Glutamatergic neuron (in vitro differentiated cells): ENCODE results near the gene AFAP1L2. TPM values are rescaled to one million over a fixed set of nuclear protein-coding genes. Genes with fewer than 3 reads are reported as not detected.
A peak's percentile ranks its signal among the peaks of the same experiment; 100 is the strongest.

Source experiments
- DNase-seq: peaks from one replicate; pipeline ENCODE4 v3.0.0; 2022
- H3K27ac Mint-ChIP-seq: one replicate; pipeline ENCODE4 v1.8.0; 2020; ENCODE audit warnings: mild to moderate bottlenecking, mixed read lengths, inconsistent platforms; ENCODE audit not compliant: unreplicated experiment
- H3K27me3 Mint-ChIP-seq: one replicate; pipeline ENCODE4 v1.8.0; 2020; ENCODE audit warnings: mild to moderate bottlenecking, moderate library complexity, mixed read lengths, inconsistent platforms; ENCODE audit not compliant: unreplicated experiment
- H3K36me3 Mint-ChIP-seq: one replicate; pipeline ENCODE4 v1.8.0; 2020; ENCODE audit warnings: mild to moderate bottlenecking, mixed read lengths, inconsistent platforms; ENCODE audit not compliant: unreplicated experiment
- H3K4me1 Mint-ChIP-seq: one replicate; pipeline ENCODE4 v1.8.0; 2020; ENCODE audit warnings: mild to moderate bottlenecking, low read depth, mixed read lengths, inconsistent platforms; ENCODE audit not compliant: unreplicated experiment
- H3K4me3 Mint-ChIP-seq: one replicate; pipeline ENCODE4 v1.8.0; 2020; ENCODE audit warnings: mild to moderate bottlenecking, mixed read lengths, inconsistent platforms; ENCODE audit not compliant: unreplicated experiment
- H3K9me3 Mint-ChIP-seq: one replicate; pipeline ENCODE4 v1.8.0; 2020; ENCODE audit warnings: mild to moderate bottlenecking, moderate library complexity, mixed read lengths, inconsistent platforms; ENCODE audit not compliant: unreplicated experiment
- CTCF ChIP-seq: fragments of 200-600 bp; sonication (generic); IDR thresholded peaks from one replicate; pipeline ENCODE4 v1.5.0; 2021; ENCODE audit not compliant: partially characterized antibody, unreplicated experiment
- total RNA-seq: library from RNA; stranded (reverse); fragmentation: NEBNext Ultra II Directional; extraction: Animal tissue kit (Norgen Biotek cat#: 25700); gene quantifications from one replicate; pipeline ENCODE4 v1.2.1, GENCODE V29; 2021; ENCODE audit not compliant: unreplicated experiment

The AFAP1L2 gene
- total RNA-seq, 1 donor from 2014 or later = 1.9 TPM

- Mint-ChIP-seq H3K27ac (no peak overlapping the region), H3K9me3 (peaks cover 11% of the 10 kb centered on the region), H3K27me3 (peaks cover 21% of the 10 kb centered on the region), H3K4me3 (peak overlapping the region; percentile 85), H3K36me3 (peaks cover 4% of the 10 kb centered on the region), H3K4me1 (peaks cover 5% of the 10 kb centered on the region)
- DNase-seq = peak; percentile 35
- TF ChIP-seq CTCF = no peak
Measured at GRCh38 chr10:114403541-114404161, 651 bp downstream of the AFAP1L2 start.

- peaks cover 11% of the 10 kb centered on the region for H3K9me3 Mint-ChIP-seq
- peaks cover 5% of the 10 kb centered on the region for H3K4me1 Mint-ChIP-seq
- TF ChIP-seq CTCF = no peak
- no peak overlapping the region for H3K27ac Mint-ChIP-seq
- peaks cover 22% of the 10 kb centered on the region for H3K27me3 Mint-ChIP-seq
- peak overlapping the region; percentile 85 for H3K4me3 Mint-ChIP-seq
- no peak for DNase-seq
- peaks cover 4% of the 10 kb centered on the region for H3K36me3 Mint-ChIP-seq
Measured at GRCh38 chr10:114402871-114403540, 1.3 kb downstream of the AFAP1L2 start.

GRCh38 chr10:114402233-114402632 is 2.1 kb downstream of the AFAP1L2 start:
- no peak for DNase-seq
- TF ChIP-seq CTCF = no peak
- peaks cover 5% of the 10 kb centered on the region for H3K4me1 Mint-ChIP-seq
- H3K36me3 Mint-ChIP-seq = peaks cover 4% of the 10 kb centered on the region
- peaks cover 19% of the 10 kb centered on the region for H3K27me3 Mint-ChIP-seq
- H3K9me3 Mint-ChIP-seq = peaks cover 11% of the 10 kb centered on the region
- H3K27ac Mint-ChIP-seq = no peak overlapping the region
- H3K4me3 Mint-ChIP-seq = no peak overlapping the region

GRCh38 chr10:114401195-114401791 is 3.0 kb downstream of the AFAP1L2 start:
- H3K4me1 Mint-ChIP-seq = peaks cover 5% of the 10 kb centered on the region
- no peak for DNase-seq

More at GRCh38 chr10:114401195-114401791, 3.0 kb downstream of the AFAP1L2 start:
- peaks cover 11% of the 10 kb centered on the region for H3K9me3 Mint-ChIP-seq
- no peak for TF ChIP-seq CTCF
- peaks cover 18% of the 10 kb centered on the region for H3K27me3 Mint-ChIP-seq
- H3K4me3 Mint-ChIP-seq = no peak overlapping the region
- H3K27ac Mint-ChIP-seq = no peak overlapping the region
- peaks cover 2% of the 10 kb centered on the region for H3K36me3 Mint-ChIP-seq
